CD4-positive, alpha-beta T cell treated with Interleukin-4 for 4 hours (primary cell): Measurements from ENCODE around the gene HNRNPA2B1.
"Not testable (repeated sequence)": the region's sequence is repeated elsewhere in the genome, so short reads cannot be mapped to it uniquely, and the experiment has no call there.

Experiments
- DNase-seq: peaks from one replicate; pipeline ENCODE4 v3.0.0-alpha.2; 2020

HNRNPA2B1 gene

DNA sequence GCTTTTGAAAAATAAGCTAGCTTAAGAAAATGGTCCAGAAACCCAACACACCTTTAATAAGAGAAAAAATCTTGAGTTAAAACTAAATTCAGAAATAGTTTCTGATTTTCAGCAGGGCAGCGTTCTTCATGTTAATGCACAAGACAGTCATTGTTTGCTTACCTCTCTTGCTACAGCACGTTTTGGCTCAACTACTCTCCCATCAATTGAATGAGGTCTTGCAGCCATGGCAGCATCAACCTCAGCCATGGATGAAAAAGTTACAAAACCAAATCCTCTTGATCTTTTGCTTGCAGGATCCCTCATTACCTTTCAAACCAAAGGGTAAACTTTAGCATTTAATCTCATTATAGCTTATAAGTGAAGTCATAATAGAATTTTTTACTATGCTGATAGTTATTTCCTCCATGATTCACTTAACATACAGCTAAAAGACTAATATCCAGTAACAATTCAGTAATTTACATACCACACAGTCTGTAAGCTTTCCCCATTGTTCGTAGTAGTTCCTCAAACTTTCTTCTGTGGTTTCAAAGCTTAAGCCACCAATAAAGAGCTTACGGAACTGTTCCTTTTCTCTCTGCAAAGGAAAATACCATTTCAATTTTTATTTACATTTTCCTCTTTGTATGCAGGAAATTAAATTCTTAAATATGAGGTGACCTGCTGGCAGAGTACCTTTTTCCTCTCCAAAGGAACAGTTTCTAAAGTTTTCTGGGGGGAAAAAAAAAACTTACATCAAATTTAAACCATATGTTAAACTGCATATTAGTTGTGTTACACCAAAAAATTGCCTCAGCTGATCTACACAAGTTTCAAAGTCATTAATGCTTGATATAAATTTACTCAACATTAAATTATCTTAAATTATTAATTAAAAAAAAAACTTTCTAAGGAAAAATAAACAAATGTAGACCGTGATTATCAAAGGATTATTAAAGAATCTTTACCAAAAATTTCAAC lies 3.1 kb downstream of the HNRNPA2B1 start:
- DNase-seq: peak; percentile 45

DNA sequence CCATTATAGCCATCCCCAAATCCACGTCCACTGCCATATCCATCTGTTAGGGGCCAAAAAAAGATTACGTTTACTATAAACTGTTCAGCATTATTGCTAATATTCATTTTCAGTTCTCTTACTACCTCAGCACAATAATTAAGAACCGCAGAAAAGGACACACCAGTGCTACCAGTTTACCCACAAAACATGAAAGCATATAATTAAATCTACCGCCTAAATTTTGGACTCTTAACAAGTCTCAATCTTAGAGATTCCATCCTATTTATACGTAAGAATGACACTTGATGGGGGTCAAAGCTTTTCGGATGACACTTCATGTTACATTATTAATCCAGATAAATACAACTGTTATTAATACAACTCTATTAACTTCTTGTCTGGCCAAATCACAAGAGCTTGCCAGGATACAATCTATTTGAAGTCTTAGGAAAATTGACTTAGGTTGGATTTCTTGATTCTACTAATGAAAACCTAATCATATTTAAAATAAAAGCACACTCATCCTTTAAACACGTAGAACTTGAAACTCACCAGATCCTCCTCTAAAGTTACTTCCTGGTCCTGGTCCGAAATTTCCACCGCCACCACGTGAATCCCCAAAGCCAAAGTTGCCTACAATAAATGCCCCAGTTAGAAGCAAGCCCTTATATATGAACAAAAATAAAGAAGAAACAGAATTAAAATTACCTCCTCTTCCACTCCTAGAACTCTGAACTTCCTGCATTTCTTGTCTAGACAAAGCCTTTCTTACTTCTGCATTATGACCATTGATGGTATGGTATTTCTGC lies 4.5 kb downstream of the HNRNPA2B1 start:
- no peak for DNase-seq

DNA sequence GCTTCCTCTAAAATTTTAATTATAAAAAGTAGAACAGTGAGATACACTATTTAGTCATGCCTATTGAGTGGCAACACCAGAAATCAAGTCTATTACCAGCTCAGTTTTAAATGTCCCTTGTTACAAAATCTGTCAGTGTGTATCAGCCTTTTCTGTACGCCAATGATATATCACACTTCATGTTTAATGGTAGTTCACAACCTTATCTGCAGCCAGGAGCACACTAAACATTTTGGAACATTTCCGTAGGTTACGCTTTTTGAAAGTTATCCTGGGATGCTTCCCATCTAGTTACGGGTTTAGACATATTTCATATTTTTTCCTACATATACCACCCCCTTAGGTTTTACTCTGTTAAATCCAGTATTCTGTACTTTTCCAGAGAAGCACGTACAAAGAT lies 5.4 kb downstream of the HNRNPA2B1 start:
- no peak for DNase-seq

DNA sequence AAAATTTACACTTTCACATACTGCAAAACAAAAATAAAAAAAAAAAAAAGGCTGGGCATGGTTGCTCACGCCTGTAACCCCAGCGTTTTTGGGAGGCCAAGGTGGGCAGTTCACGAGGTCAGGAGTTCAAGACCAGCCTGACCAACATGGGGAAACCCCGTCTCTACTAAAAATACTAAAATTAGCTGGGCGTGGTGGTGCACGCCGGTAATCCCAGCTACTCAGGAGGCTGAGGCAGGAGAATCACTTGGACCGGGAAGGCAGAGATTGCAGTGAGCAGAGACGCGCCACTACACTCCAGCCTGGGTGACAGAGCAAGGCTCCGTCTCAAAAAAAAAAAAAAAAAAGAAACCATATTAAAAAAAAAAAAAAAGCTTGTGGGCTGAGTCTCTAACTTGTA lies 5.8 kb downstream of the HNRNPA2B1 start:
- DNase-seq: not testable (repeated sequence)

DNA sequence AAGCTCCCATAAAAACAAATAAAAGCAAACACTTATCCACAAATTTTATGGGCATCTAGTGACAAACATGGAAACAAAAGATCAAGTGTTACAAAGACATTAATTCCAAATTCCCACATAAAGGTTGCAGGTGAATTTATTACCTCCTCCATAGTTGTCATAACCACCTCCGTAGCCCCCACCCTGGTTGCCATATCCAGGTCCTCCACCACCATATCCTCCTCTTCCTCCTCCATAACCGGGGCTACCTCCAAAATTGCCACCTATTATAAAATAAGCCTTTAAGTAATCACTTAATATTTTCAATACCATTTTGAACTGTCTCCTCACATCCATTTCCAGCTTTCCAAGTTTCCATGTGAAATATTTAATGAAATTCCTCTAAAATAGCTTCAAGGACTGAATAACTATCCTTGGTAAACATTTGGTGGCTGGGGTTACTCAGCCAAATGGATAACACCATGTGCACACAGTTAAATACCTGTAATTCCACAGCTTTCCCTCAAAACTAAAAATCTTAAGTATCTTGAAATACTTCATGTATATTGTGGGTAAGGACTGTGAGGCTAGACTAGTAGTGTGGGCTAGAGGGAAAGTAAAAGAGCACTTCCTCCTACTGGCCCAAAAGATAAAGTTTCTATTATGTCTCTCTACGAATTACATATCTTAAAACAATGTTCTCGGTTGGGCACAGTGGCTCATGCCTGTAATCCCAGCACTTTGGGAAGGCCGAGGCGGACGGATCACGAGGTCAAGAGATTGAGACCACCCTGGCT lies 6.9 kb downstream of the HNRNPA2B1 start:
- DNase-seq: no peak

DNA sequence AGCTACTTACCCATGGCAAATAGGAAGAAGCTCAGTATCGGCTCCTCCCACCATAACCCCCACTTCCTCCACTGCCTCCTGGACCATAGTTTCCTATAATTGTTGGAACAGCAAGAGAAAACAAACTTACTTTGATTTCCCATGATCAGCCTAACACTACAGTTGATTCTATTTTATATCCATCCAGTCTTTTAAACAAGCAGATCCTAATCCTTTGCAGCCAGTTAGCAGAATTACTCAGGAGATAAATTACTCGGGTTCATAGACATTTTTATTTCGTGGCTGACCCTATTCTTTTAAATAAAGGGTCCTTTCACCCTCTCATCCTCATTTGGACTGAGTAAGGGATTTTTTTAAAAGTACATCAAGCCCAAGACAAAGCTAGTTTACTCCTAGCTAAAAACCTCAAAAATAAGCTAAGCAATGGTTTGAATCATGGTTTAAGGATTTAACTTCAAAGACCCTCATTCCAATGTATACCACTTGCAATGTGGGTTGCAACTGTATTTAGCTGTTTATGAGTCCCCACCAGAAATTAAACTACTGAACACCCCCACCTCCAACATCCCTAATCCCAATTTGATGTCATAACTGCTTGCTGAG lies 8.0 kb downstream of the HNRNPA2B1 start:
- DNase-seq: no peak

DNA sequence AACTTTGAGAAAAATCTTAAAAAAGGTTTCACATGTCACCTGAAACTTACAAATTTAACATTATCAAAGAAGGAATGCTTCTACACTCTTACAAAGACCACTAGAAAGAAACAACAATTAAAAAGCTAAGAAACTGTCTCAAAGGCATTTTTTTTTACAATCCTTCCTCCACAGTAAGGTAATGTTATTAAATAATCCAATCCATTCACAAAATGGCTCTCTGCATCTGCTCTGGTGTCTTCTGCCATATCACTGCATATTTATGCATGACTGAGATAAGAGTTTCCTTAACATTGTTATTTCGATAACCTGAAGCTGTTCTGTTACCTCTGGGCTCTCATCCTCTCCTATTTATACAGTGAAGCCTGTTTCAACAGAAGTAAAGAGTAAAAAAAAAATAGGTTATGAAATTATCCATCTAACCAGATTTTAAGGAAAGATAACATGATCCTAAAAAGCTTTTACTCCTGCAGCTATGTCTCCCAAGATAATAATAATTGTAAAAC lies 8.5 kb downstream of the HNRNPA2B1 start:
- no peak for DNase-seq

DNA sequence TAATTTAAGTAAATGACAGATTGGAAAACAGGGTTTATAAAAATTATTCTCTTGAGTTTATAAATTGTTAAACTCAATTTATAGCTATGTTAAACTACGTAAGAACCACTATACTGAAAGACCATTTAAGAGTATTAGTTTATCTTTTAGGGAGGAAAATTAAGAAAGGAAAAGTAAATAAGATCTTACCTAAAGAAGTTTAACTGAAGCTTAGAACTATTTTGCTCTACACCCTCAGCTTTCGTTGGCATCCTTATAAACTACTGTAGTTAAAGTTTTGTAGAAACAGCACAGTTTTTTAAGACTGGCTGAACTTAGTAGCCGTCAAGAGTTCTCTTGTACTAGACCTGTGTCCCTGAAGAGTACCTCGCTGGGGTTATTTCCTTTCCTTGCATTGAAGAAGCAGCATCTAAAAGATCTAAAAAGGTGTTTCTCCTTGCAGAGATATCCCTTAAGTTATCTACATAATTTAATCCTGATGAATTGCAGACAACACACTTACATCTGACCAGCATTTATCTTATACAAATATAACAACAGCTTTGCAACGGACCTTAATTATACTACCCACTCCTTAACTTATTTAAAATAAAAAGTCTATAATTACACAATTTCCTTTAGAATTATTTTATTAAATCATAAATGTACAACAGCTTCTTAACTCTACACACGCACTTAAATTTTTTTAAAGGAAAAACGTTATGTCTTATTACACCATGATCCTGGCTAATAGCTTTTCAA lies 9.1 kb downstream of the HNRNPA2B1 start:
- DNase-seq: no peak

DNA sequence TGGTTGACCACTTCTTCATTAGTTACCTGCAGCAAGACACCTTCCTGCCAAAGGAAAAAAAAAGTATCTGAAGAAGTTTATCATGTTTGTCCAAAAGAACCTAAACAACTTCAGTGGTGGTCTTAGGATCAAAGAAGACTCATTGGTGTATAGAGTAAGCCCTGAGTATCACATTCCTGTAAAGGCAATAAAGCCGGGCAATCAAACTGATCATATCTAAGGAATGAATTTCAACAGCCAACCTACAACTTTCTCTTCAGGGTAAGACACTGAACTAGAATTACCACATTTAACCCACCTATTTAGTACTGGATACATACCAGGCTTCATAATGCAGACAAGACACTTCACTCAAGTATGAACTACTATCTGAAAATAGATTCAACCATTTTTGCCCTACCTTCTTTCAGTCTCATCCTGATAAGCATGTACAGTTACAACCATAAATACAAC lies 10.1 kb downstream of the HNRNPA2B1 start:
- no peak for DNase-seq

DNA sequence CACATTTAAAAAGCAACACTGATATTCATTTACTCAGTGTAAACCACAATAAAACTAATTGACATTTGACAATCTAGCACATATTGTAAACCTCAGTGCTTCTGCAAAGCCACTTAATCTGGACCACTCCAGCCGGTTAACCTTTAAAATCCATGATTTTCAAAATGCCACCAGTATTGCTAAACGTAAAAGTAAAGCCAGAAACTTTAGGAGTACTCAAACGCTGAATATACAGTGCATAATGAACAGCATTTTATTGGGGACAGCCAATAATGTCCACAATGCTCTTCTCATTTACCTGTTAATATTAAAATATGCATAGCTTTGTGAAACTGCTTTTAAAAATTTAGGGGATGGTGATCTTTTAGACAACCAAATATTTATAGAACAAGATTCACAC lies 10.8 kb downstream of the HNRNPA2B1 start:
- no peak for DNase-seq

DNA sequence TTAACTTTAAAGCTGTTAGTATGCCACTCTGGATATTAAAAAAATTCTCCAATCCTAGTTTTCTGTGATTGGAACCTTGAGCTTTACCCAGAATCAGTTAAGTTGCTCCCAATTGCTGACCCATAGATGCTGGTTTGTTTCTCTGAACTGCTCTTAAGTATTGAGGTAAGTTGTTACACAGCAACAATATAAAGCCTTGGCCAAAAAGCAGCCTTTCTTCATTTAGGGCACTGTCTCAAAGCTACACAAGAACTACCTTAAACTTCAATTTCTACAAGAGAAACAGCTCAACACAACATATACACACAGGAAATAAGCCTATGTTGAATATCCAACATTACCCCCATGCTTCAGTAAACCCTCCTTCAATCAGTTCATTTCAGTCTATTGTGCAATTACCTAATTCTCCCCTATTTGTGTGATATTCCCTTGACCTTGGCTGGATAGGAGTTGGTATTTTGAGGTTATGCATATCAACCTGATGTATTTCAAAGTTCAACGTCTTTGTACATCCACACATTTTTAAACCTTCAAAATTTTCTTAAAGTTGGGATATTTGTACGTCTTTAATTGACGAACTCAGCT lies 11.5 kb downstream of the HNRNPA2B1 start:
- no peak for DNase-seq

DNA sequence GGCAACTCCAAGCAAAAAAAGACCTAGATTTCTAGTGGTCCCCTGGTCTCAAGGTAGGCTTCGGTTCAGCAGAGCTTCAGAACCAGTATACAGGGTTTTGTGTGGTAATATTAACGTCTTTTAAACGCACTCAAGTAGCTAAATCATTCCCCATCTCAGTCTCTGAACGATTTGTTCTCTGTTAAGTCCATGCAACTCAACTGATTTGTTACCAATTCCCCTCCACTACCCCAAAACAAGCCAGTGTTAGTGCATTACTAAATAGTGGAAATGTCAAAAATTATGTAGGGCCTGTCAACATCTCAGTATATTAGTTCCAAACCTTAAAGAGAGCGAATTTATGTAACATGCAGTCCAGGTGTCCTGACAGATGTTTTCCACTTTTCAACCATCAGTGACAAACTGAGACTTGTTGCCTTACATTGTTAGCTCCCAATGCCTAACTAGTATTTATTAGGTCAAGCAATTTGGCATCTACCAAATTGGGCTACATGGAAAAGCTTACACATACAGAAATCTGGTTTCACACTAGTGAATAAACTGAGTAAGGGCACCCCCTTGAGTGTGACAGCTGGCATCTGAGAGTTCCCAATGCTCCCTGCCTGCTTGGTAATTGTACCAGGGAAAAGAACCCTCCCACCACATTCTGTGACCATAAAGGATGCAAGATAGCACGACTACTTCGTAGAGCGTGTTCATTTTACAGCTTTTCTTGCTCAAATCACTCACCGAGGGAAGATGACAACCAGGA lies 12.2 kb downstream of the HNRNPA2B1 start:
- no peak for DNase-seq

DNA sequence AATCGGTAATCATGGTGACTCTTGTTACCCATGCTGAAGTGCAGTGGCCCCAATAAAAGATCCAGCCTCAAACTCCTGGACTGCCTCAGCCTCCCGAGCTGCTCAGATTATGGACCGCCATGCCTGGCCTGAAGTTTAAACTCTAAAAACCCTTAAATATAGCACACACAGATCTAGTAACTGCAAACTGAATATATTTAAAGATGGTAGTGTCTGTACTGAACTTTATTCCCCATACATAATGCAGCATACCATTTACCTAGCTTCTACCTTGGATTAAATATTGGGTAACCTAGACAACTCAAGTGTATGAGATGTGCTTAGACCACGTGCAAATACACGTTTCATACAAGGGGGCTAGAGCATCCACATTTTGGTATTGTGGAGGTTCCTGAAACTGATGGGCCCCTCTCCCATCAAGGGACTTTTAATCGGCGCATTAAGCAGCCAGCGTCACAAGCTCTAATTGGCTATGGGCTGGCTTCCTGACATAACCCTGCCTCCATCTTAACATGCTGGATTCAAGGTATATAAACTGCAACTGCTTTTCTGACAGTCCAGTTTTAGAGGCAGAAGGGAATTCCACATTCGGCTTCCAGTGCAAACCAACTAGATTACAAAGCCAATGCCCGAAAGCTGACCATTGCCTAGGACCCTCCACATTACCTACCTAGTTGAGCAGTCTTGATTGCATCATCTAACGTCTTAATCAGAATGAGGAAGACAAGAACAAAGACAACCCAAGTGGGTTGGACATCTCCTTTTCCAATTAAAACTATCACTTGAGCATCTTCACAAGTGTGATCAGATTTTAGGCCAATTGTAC lies 13.0 kb downstream of the HNRNPA2B1 start:
- DNase-seq: no peak

DNA sequence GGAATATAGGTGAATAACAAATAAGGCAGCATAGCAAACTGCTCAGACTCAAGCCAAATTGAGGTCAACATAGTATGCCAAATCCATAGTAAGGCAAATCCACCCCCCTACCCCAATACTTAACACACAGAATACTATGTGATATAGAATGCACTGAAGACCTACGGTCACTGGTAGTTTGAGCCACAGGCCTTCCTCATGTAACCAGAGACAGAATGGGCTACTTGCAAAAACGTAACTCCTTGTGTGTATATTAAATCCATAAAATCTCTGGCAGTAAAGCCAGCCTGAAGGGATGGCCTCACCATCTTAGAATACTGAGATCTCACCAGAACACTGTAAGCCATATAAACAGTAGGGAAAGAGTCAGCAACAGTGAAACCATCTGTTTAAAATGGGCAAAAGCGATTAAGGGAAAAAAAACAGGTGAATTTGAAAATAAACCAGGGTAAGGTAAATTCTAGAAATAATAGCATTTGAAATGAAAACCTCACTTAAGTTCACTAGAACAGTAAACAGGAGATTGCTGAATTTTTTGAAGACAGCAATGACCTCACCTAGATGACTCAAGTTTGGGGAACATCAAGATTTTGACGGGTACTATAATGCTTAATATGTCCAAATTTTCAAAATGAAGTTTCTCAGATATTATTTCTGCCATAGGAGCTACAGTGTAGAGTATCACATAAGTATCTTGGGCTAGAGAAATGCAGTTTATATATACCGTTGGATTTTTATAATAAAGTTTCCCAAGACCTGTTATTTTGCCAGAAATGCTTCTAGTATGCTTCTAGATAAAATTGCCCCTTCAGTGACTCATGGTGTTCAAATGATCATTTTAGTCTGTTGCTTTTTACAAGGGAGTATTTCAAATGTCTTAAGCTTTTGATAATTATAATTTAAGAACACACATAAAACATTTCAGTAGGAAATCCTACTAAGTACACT lies 13.9 kb downstream of the HNRNPA2B1 start:
- DNase-seq: peak; percentile 44

DNA sequence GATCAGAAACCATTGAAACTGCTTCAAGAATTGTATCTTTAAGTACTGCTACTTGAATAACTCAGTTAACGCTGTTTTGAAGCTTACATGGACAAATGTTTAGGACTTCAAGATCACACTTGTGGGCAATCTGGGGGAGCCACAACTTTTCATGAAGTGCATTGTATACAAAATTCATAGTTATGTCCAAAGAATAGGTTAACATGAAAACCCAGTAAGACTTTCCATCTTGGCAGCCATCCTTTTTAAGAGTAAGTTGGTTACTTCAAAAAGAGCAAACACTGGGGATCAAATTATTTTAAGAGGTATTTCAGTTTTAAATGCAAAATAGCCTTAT lies 14.7 kb downstream of the HNRNPA2B1 start:
- DNase-seq: no peak

DNA sequence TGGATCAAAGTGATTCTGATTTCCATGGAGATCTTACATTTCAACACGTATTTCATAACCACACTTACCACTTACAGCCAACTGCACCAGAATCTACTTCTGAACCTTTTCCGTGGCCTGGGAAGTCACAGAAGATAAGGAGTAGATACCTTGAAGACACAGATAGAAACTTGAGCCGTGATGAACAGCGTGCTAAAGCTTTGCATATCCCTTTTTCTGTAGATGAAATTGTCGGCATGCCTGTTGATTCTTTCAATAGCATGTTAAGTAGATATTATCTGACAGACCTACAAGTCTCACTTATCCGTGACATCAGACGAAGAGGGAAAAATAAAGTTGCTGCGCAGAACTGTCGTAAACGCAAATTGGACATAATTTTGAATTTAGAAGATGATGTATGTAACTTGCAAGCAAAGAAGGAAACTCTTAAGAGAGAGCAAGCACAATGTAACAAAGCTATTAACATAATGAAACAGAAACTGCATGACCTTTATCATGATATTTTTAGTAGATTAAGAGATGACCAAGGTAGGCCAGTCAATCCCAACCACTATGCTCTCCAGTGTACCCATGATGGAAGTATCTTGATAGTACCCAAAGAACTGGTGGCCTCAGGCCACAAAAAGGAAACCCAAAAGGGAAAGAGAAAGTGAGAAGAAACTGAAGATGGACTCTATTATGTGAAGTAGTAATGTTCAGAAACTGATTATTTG lies 15.3 kb downstream of the HNRNPA2B1 start:
- peak; percentile 36 for DNase-seq

DNA sequence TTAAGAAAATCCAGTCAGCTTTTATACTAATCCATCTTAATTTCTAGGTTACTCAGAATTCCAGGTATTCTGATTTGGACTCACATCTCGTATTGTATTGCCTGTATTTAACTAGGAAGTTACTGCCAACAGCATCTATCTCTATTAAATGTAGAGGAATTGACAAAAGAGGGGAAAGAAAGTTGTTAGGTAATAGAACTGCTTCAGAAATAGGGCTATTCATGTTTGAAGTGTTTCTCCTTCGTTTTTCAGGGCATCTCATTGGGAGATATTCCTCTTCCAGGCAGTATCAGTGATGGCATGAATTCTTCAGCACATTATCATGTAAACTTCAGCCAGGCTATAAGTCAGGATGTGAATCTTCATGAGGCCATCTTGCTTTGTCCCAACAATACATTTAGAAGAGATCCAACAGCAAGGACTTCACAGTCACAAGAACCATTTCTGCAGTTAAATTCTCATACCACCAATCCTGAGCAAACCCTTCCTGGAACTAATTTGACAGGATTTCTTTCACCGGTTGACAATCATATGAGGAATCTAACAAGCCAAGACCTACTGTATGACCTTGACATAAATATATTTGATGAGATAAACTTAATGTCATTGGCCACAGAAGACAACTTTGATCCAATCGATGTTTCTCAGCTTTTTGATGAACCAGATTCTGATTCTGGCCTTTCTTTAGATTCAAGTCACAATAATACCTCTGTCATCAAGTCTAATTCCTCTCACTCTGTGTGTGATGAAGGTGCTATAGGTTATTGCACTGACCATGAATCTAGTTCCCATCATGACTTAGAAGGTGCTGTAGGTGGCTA lies 16.1 kb downstream of the HNRNPA2B1 start:
- DNase-seq: not testable (repeated sequence)
